Esophagus squamous epithelium (tissue), 4 donors: ENCODE measurements around the gene CREB3.

Experiments used
- CTCF ChIP-seq, 6 experiments: fragments of 450-650 bp in 4 of 6; fragments of 200-600 bp in 2 of 6; sonication (generic) in 2 of 6; IDR thresholded peaks; one replicate each; pipeline ENCODE4 v1.5.1; 2016 to 2019; ENCODE audit warnings: antibody characterized with exemption in 6 of 6, mild to moderate bottlenecking in 4 of 6, moderate library complexity in 4 of 6
- POLR2A ChIP-seq, 4 donors: fragments of 450-650 bp; IDR thresholded peaks; one replicate each; pipeline ENCODE4 v1.6.1; 2017; ENCODE audit warnings: antibody characterized with exemption in 4 of 4, mild to moderate bottlenecking in 4 of 4, moderate library complexity in 3 of 4

GRCh38 chr9:35783418-35783817 is 51.0 kb downstream of the CREB3 start:
- TF ChIP-seq CTCF (IDR thresholded peaks at IDR 0.05): no peak
- no peak for TF ChIP-seq POLR2A (IDR thresholded peaks at IDR 0.05)
